ENCODE data around the gene TRAF3.

TRAF3 gene

GRCh38 chr14:102737402-102738372 lies 39.6 kb upstream of the TRAF3 start:
- no peak overlapping the region for H2AFZ ChIP-seq (ENCODE audit: low read length, unreplicated experiment)
- H3K27ac ChIP-seq (ENCODE audit: low read depth, low read length), result no peak overlapping the region
- no peaks in the 10 kb centered on the region for H3K79me2 ChIP-seq (ENCODE audit: control insufficient read depth, insufficient read depth, low read length, unreplicated experiment)
- H3K36me3 ChIP-seq (ENCODE audit: insufficient read depth, low read length), result no peaks in the 10 kb centered on the region
- H3K27me3 ChIP-seq (ENCODE audit: insufficient read depth, low read length), result no peaks in the 10 kb centered on the region
- no peak overlapping the region for H3K4me3 ChIP-seq (ENCODE audit: low read depth, low read length)
- no peaks in the 10 kb centered on the region for H3K4me1 ChIP-seq (ENCODE audit: control insufficient read depth, insufficient read depth, low read length, unreplicated experiment)

- Histone ChIP-seq H3K4me3 (ENCODE audit: low read depth, low read length) (no peak overlapping the region), H3K79me2 (ENCODE audit: control insufficient read depth, insufficient read depth, low read length, unreplicated experiment) (no peaks in the 10 kb centered on the region), H3K27me3 (ENCODE audit: insufficient read depth, low read length) (no peaks in the 10 kb centered on the region), H3K4me1 (ENCODE audit: control insufficient read depth, insufficient read depth, low read length, unreplicated experiment) (no peaks in the 10 kb centered on the region), H3K36me3 (ENCODE audit: insufficient read depth, low read length) (no peaks in the 10 kb centered on the region), H2AFZ (ENCODE audit: low read length, unreplicated experiment) (no peak overlapping the region), H3K27ac (ENCODE audit: low read depth, low read length) (no peak overlapping the region)
These were observed 38.7 kb upstream of the TRAF3 start for GRCh38 chr14:102738373-102739189.

GRCh38 chr14:102739190-102739469 lies 38.1 kb upstream of the TRAF3 start:
- Histone ChIP-seq H2AFZ (ENCODE audit: low read length, unreplicated experiment) (no peak overlapping the region), H3K4me1 (ENCODE audit: control insufficient read depth, insufficient read depth, low read length, unreplicated experiment) (no peaks in the 10 kb centered on the region), H3K4me3 (ENCODE audit: low read depth, low read length) (no peak overlapping the region), H3K79me2 (ENCODE audit: control insufficient read depth, insufficient read depth, low read length, unreplicated experiment) (no peaks in the 10 kb centered on the region), H3K36me3 (ENCODE audit: insufficient read depth, low read length) (no peaks in the 10 kb centered on the region), H3K27me3 (ENCODE audit: insufficient read depth, low read length) (no peaks in the 10 kb centered on the region), H3K27ac (ENCODE audit: low read depth, low read length) (no peak overlapping the region)

- H3K27me3 ChIP-seq (ENCODE audit: insufficient read depth, low read length), result no peaks in the 10 kb centered on the region
- H3K4me3 ChIP-seq (ENCODE audit: low read depth, low read length), result no peak overlapping the region
- H3K27ac ChIP-seq (ENCODE audit: low read depth, low read length), result no peak overlapping the region
- H2AFZ ChIP-seq (ENCODE audit: low read length, unreplicated experiment), result no peak overlapping the region
- no peaks in the 10 kb centered on the region for H3K36me3 ChIP-seq (ENCODE audit: insufficient read depth, low read length)
- H3K79me2 ChIP-seq (ENCODE audit: control insufficient read depth, insufficient read depth, low read length, unreplicated experiment), result no peaks in the 10 kb centered on the region
- no peaks in the 10 kb centered on the region for H3K4me1 ChIP-seq (ENCODE audit: control insufficient read depth, insufficient read depth, low read length, unreplicated experiment)
These were observed 30.4 kb upstream of the TRAF3 start for GRCh38 chr14:102746634-102747438.

GRCh38 chr14:102748806-102749205 lies 28.4 kb upstream of the TRAF3 start:
- Histone ChIP-seq H2AFZ (ENCODE audit: low read length, unreplicated experiment) (no peak overlapping the region), H3K27ac (ENCODE audit: low read depth, low read length) (no peak overlapping the region), H3K4me1 (ENCODE audit: control insufficient read depth, insufficient read depth, low read length, unreplicated experiment) (no peaks in the 10 kb centered on the region), H3K4me3 (ENCODE audit: low read depth, low read length) (no peak overlapping the region), H3K27me3 (ENCODE audit: insufficient read depth, low read length) (no peaks in the 10 kb centered on the region), H3K79me2 (ENCODE audit: control insufficient read depth, insufficient read depth, low read length, unreplicated experiment) (no peaks in the 10 kb centered on the region), H3K36me3 (ENCODE audit: insufficient read depth, low read length) (no peaks in the 10 kb centered on the region)

- Histone ChIP-seq H3K79me2 (ENCODE audit: control insufficient read depth, insufficient read depth, low read length, unreplicated experiment) (no peaks in the 10 kb centered on the region), H3K27ac (ENCODE audit: low read depth, low read length) (no peak overlapping the region), H3K36me3 (ENCODE audit: insufficient read depth, low read length) (no peaks in the 10 kb centered on the region), H2AFZ (ENCODE audit: low read length, unreplicated experiment) (no peak overlapping the region), H3K27me3 (ENCODE audit: insufficient read depth, low read length) (no peaks in the 10 kb centered on the region), H3K4me1 (ENCODE audit: control insufficient read depth, insufficient read depth, low read length, unreplicated experiment) (no peaks in the 10 kb centered on the region), H3K4me3 (ENCODE audit: low read depth, low read length) (no peak overlapping the region)
These were observed 27.6 kb upstream of the TRAF3 start for GRCh38 chr14:102749393-102750305.

GRCh38 chr14:102750376-102750775 lies 26.9 kb upstream of the TRAF3 start:
- Histone ChIP-seq H3K4me1 (ENCODE audit: control insufficient read depth, insufficient read depth, low read length, unreplicated experiment) (no peaks in the 10 kb centered on the region), H3K36me3 (ENCODE audit: insufficient read depth, low read length) (no peaks in the 10 kb centered on the region), H3K79me2 (ENCODE audit: control insufficient read depth, insufficient read depth, low read length, unreplicated experiment) (no peaks in the 10 kb centered on the region), H3K27me3 (ENCODE audit: insufficient read depth, low read length) (no peaks in the 10 kb centered on the region), H3K27ac (ENCODE audit: low read depth, low read length) (no peak overlapping the region), H2AFZ (ENCODE audit: low read length, unreplicated experiment) (no peak overlapping the region), H3K4me3 (ENCODE audit: low read depth, low read length) (no peak overlapping the region)

GRCh38 chr14:102751088-102751487 lies 26.2 kb upstream of the TRAF3 start:
- no peaks in the 10 kb centered on the region for H3K79me2 ChIP-seq (ENCODE audit: control insufficient read depth, insufficient read depth, low read length, unreplicated experiment)
- no peaks in the 10 kb centered on the region for H3K36me3 ChIP-seq (ENCODE audit: insufficient read depth, low read length)
- no peaks in the 10 kb centered on the region for H3K4me1 ChIP-seq (ENCODE audit: control insufficient read depth, insufficient read depth, low read length, unreplicated experiment)
- H3K4me3 ChIP-seq (ENCODE audit: low read depth, low read length), result no peak overlapping the region
- H3K27ac ChIP-seq (ENCODE audit: low read depth, low read length), result no peak overlapping the region
- H3K27me3 ChIP-seq (ENCODE audit: insufficient read depth, low read length), result no peaks in the 10 kb centered on the region
- H2AFZ ChIP-seq (ENCODE audit: low read length, unreplicated experiment), result no peak overlapping the region

- H3K4me3 ChIP-seq (ENCODE audit: low read depth, low read length), result no peak overlapping the region
- no peaks in the 10 kb centered on the region for H3K79me2 ChIP-seq (ENCODE audit: control insufficient read depth, insufficient read depth, low read length, unreplicated experiment)
- H2AFZ ChIP-seq (ENCODE audit: low read length, unreplicated experiment), result no peak overlapping the region
- H3K27ac ChIP-seq (ENCODE audit: low read depth, low read length), result no peak overlapping the region
- no peaks in the 10 kb centered on the region for H3K36me3 ChIP-seq (ENCODE audit: insufficient read depth, low read length)
- H3K4me1 ChIP-seq (ENCODE audit: control insufficient read depth, insufficient read depth, low read length, unreplicated experiment), result no peaks in the 10 kb centered on the region
- H3K27me3 ChIP-seq (ENCODE audit: insufficient read depth, low read length), result no peaks in the 10 kb centered on the region
These were observed 24.9 kb upstream of the TRAF3 start for GRCh38 chr14:102752239-102752847.

Data from ACC112 (cell line).